LNCaP clone FGC (cell line): ENCODE data around the gene LRRC51.
A peak's percentile ranks its signal among the peaks of the same experiment; 100 is the strongest.

Experiments used
- DNase-seq: peaks from one replicate; pipeline ENCODE4 v3.0.0-alpha.2; 2011; ENCODE audit warnings: low read depth
- H3K4me3 ChIP-seq: 2 replicates; pipeline ENCODE4 v1.5.1; 2011; ENCODE audit warnings: mild to moderate bottlenecking, low read depth, low read length, control low read depth
- CTCF ChIP-seq: IDR thresholded peaks from 2 replicates; pipeline ENCODE4 v1.5.1; 2012; ENCODE audit warnings: mild to moderate bottlenecking; ENCODE audit not compliant: control insufficient read depth, insufficient read depth; ENCODE audit errors: extremely low read depth

Gene LRRC51

GRCh38 chr11:72105888-72106287 lies 25.2 kb downstream of the LRRC51 start, which contains the start of gene TOMT:
Gene TOMT (plus strand): TSS chr11:72105924. CDS start chr11:72105952, 28 bp downstream.
- no peak for TF ChIP-seq CTCF
- H3K4me3 ChIP-seq: no peak within 1 kb of the TSS
- DNase-seq: no peak

GRCh38 chr11:72111300-72112142 lies 30.9 kb downstream of the LRRC51 start:
- DNase-seq: no peak
- TF ChIP-seq CTCF: no peak
- H3K4me3 ChIP-seq: peak overlapping the region; percentile 80

- peak; percentile 99 for DNase-seq
- TF ChIP-seq CTCF: no peak
Measured at GRCh38 chr11:72112143-72112977, 31.7 kb downstream of the LRRC51 start, which contains the start of gene ANAPC15. Gene ANAPC15 (minus strand): TSS chr11:72112695. CDS start chr11:72111276, 1,419 bp downstream.

GRCh38 chr11:72112978-72113808 lies 32.5 kb downstream of the LRRC51 start:
- no peak for DNase-seq
- TF ChIP-seq CTCF: no peak
- peak overlapping the region; percentile 80 for H3K4me3 ChIP-seq

More at GRCh38 chr11:72112143-72112977, 31.7 kb downstream of the LRRC51 start, which contains the start of gene ANAPC15:
- H3K4me3 ChIP-seq: peak within 1 kb of the TSS; percentile 80

GRCh38 chr11:72114570-72114969 lies 33.9 kb downstream of the LRRC51 start:
- no peak overlapping the region for H3K4me3 ChIP-seq
- DNase-seq: no peak
- no peak for TF ChIP-seq CTCF

GRCh38 chr11:72116019-72116755 lies 35.5 kb downstream of the LRRC51 start:
- DNase-seq: no peak
- no peak overlapping the region for H3K4me3 ChIP-seq
- TF ChIP-seq CTCF: no peak
